Amniotic epithelial cell (primary cell): ENCODE results near the gene TMEM98.
"Not testable (repeated sequence)": the region's sequence is repeated elsewhere in the genome, so short reads cannot be mapped to it uniquely, and the experiment has no call there.

ENCODE experiments used
- DNase-seq: peaks from one replicate; pipeline ENCODE4 v3.0.0-alpha.2; 2010; ENCODE audit warnings: low read depth

Gene TMEM98, protein sequence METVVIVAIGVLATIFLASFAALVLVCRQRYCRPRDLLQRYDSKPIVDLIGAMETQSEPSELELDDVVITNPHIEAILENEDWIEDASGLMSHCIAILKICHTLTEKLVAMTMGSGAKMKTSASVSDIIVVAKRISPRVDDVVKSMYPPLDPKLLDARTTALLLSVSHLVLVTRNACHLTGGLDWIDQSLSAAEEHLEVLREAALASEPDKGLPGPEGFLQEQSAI

DNA sequence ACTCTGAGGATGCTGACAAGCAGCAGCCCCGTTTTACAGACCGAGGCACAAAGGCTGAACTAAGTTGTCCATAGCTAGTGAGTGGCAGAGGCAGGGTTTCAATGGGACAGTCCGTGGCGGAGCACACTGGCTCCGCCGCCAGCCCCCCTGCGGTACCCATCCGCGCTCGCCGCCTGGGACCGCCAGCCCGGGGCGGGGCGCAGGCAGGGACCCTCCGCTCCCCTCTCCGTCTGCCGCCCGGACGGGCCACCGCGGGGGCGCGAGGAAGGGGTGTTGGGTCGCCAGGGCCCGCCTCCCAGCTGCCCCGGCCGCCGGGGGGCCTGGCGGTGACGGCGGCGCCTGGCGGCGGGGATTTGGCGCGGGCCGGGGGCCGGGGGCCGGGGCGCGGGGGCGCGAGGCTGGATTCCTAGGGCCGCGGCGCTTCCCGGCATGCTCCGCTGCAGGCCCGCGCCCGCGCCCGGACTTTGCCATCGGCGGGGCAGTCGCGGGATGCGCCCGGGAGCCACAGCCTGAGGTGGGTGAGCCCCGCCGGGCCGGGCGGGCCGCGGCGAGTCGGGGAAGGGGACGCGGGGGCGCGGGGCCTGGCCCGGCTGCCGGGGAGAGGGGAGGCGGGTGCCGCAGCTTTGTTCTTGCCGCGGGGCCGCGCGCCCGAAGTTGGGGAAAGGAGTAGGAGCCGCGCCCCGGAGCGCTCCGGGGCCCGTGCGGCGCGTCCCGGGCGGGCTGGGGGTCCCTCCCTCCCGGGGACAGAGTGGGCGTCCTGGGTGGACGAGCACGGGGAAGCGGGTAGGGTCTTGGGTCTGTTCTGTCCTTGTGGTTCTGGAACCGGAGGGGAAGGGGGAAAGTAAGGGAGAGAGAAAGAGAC is at the start of gene TMEM98:
Gene TMEM98, plus strand, starts transcription at position 430 of the 862 bp plus-strand sequence. CDS start 3,376 bp downstream, outside the sequence.
- DNase-seq, result peak; percentile 25

- DNase-seq, result peak; percentile 58
Measured at GRCh38 chr17:32878211-32878610, 49.7 kb upstream of the TMEM98 start.

DNA sequence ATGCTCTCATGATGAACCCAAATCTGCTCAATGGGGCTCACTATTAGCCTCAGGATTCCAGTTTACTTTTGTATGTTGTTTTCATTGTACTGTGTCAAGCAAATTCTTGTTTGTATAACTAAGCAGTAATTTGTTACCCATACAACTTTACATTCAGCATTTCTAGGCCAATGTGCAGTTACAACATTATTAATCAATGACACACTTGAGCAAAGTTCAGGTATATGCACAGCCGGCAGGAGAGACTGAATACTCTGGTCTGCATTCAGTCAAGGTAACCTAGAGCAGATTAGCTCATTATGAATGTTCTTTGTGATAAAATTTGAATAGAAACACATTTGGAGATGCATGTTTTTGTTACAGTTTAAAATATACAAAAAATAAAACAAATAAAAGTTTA is 48.8 kb upstream of the TMEM98 start:
- DNase-seq, result no peak

GRCh38 chr17:32880671-32881453 is 47.1 kb upstream of the TMEM98 start:
- DNase-seq, result no peak

- DNase-seq, result no peak
Measured at GRCh38 chr17:32882029-32882428, 45.9 kb upstream of the TMEM98 start.

DNA sequence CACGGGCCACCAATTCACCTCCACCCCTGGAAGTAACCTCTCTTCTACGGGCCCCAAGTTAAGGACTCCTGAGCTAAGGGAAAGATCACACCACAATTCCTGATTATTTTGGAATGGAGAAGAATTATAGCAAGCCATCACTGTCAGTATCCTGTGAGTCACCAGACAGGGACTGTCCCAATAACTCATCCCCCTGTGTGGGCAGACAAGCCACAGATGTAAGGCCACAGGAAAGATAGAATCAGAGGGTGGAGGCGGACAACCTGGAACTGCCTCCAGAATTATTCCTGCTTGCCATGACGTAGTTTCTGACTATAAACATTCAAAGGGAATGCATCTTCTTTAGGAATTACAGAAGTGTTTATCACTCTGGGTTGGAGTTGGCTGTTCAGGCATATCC is 45.2 kb upstream of the TMEM98 start:
- DNase-seq, result peak; percentile 46

DNA sequence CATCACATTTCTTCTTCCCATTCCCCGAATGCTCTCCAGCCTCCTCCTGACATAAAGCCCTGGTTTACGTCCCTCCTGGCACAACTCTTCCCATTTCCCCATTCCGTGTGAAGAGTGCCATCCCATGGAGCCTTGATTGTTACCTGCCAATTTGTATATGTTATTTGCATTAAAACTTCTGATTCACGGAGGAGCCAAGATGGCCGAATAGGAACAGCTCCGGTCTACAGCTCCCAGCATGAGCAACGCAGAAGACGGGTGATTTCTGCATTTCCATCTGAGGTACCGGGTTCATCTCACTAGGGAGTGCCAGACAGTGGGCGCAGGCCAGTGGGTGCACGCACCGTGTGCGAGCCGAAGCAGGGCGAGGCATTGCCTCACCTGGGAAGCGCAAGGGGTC is 41.0 kb upstream of the TMEM98 start:
- not testable (repeated sequence) for DNase-seq

- DNase-seq, result not testable (repeated sequence)
Measured at GRCh38 chr17:32887410-32887809, 40.5 kb upstream of the TMEM98 start.

DNA sequence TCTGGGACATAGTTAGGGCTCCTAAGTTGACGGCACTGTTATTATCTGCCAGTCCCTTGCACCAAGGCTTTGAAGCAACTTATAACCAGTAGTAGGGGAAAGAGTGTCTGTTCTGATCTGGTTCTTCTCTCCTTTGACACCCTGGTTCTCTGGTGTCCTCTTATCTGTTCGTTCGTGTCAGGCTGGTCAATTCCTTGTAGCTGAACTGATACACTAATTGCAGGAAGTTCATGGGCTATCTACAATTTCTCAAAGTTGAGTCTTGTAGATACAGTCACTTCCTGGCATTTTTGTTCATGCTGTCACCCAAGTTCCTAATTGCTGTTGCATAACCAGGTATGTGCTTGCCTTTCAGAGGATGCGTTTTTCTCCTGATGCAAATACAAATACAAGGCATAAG is 33.7 kb upstream of the TMEM98 start:
- DNase-seq, result no peak

- no peak for DNase-seq
Measured at GRCh38 chr17:32896647-32897258, 31.2 kb upstream of the TMEM98 start.

DNA sequence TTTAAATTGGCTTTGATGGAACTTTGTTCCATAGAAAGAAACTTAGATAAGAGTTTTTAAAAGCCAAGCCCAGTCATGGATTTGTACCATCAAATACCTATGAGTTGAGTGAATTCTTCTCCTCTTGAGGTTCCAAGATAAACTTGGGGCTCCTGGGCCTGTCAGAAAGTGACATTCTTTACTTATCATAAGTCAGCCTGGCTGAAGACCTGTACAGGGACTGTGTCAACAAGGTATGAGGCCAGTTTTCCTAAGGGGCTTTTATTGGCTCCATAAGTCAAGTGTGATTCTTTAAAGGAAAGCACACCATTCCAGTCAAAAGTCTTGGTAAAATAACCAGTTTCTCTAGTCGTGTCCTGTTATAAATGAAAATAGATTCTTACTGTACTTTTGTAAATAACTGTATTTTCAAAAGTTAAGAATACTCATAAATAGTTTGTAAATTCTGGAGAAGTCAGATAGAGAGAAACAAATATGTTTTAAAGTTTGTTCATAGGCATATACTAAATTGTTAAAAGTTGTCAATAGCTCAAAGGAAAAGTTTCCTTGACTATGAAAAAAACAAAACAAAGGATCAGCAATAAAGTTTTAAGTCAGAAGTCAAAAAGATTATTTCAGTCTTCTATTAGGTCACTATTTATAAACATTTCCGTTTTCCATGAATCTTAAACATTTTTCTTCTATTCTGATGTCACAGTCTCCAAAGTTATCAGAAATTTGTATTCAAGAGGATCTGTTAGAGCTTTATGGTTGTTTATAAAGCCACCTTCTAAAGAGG is 28.5 kb upstream of the TMEM98 start:
- DNase-seq, result no peak

GRCh38 chr17:32901743-32902142 is 26.2 kb upstream of the TMEM98 start:
- no peak for DNase-seq

GRCh38 chr17:32903774-32904673 is 23.9 kb upstream of the TMEM98 start:
- DNase-seq, result no peak

DNA sequence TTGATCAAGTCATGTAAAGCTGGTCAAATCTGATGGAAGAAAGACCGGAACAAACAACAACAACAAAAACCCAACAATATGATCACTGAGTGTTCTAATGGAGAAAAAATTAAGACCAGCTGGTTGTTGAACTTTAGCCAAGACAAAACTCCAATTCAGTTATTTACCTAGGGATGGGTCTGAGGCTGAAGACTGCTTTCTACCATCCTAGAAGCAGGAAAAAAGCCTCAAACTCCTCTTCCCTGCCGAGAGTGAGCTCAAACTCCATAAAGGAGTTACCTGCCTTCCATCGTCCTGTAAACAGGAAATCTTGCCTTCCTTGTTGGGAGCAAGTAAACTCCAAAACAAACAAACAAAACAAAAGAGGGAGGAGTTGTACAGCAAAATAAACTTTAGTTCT is 23.1 kb upstream of the TMEM98 start:
- DNase-seq, result no peak

- DNase-seq, result peak; percentile 31
Measured at GRCh38 chr17:32907583-32907982, 20.4 kb upstream of the TMEM98 start.

DNA sequence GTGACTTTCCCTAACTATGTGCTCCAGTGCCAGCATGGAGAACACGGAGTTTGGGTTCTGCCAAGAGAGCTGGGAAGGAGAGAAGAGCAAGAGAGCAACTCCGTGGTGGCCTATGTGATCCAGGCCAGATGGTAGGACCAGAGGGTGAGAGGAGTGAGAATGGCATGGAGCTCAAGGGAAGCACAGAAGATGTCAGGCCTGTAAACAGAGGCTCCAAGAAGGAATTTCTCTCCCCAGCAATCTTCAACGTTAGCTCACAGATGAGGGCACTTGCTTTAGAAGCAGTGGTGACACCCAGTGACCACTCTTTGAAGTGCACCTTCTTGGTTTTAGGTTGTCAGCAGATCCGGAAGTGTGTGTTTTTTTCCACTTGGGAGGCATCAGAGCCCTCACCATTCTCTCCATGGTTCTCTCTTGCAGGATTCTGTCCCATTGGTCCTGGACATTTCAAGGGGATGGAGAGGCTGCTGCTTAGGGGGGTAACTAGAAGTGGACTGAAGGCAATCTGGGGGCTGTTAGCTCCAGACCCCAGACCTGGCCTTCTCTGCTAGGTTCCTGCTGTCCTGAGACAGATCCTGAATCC is 18.1 kb upstream of the TMEM98 start:
- peak; percentile 85 for DNase-seq

GRCh38 chr17:32910769-32911168 is 17.2 kb upstream of the TMEM98 start:
- no peak for DNase-seq

DNA sequence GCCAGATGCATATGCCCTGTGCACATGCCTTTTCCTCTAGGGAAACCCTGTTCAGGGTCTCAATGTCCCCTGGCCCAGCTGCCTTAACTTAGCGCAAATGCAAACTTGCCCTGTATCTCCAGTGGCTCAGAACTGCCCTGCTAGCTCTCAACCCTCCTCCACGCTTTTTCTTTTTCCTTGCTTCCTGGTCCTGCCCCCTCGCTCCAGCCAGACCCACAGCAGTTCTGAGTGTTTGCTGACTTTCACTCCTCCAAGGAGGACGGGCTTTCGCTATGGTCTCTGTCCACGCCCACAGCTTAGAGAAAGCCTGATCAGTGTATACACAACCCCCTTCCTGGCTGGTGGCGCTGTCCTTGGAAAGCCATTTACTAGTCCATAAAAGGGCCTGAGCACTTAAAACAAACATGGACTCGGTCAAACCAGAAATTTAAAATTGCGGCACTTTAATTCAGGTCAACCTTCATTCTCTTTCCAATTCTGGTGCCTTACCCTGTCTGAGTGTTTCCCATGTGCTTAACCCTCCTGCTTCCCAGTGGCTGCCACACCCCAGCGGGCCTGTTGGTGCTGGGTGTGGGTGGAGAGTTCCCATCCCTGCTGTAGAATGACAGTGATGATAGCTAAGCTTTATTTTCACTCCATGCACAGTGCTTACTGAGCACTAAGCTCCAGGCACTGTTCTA is 15.6 kb upstream of the TMEM98 start:
- DNase-seq, result peak; percentile 81

- no peak for DNase-seq
Measured at GRCh38 chr17:32913593-32913992, 14.4 kb upstream of the TMEM98 start.
